ENCODE measurements around the gene FAM180A.
A peak's percentile ranks its signal among the peaks of the same experiment; 100 is the strongest.

FAM180A gene

DNA sequence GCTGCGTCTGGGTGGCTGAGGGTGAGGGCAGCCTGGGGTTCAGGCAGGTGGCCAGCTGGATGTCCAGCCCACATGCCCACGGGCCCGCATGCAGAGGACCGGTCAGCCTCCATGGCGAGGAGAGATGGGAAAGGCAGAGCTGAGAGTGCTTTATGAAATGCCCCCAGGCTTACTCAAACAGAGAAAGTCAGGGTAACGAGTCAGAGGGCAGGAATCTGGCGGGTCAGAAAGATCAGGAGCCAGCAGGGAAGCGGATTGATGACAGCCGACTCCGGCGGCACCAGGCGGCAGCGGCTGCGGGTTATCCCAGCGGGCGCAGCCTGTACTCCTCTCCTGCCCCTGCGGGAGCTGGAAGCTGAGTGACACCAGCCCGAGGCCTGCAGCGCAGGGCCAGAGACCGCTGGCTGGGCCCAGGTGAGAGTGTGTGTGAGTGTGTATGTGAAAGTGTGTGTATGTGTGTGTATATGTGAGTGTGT lies 34.0 kb downstream of the FAM180A start:
- WGBS (ENCODE audit: insufficient coverage): 98% methylated on average over 18 of the region's 20 CpGs
- Histone ChIP-seq H3K4me3 (ENCODE audit: control insufficient read depth in 1 of 7, extremely low read depth in 1 of 7, insufficient read depth in 4 of 7, low read depth in 2 of 7, low read length in 6 of 7) (no peak overlapping the region), H3K27me3 (replicated peaks in 2 of 5; ENCODE audit: control insufficient read depth in 4 of 5, insufficient read depth in 5 of 5, low read length in 4 of 5) (no peaks in the 10 kb centered on the region), H3K27ac (ENCODE audit: insufficient read depth in 1 of 2, low read depth in 1 of 2, low read length in 2 of 2, poor library complexity in 1 of 2, severe bottlenecking in 2 of 2) (no peak overlapping the region), H3K36me3 (ENCODE audit: control insufficient read depth in 4 of 4, insufficient read depth in 4 of 4, low read length in 3 of 4) (no peaks in the 10 kb centered on the region), H3K4me1 (ENCODE audit: control extremely low read depth in 1 of 4, control insufficient read depth in 4 of 4, insufficient read depth in 4 of 4, low read length in 3 of 4) (no peaks in the 10 kb centered on the region), H3K9me3 (ENCODE audit: control extremely low read depth in 1 of 5, control insufficient read depth in 4 of 5, insufficient read depth in 2 of 5, low read depth in 1 of 5, low read length in 4 of 5) (no peaks in the 10 kb centered on the region)
- ChIA-PET POLR2A (no interaction called here), CTCF (no interaction called here)
- DNase-seq: no peak

DNA sequence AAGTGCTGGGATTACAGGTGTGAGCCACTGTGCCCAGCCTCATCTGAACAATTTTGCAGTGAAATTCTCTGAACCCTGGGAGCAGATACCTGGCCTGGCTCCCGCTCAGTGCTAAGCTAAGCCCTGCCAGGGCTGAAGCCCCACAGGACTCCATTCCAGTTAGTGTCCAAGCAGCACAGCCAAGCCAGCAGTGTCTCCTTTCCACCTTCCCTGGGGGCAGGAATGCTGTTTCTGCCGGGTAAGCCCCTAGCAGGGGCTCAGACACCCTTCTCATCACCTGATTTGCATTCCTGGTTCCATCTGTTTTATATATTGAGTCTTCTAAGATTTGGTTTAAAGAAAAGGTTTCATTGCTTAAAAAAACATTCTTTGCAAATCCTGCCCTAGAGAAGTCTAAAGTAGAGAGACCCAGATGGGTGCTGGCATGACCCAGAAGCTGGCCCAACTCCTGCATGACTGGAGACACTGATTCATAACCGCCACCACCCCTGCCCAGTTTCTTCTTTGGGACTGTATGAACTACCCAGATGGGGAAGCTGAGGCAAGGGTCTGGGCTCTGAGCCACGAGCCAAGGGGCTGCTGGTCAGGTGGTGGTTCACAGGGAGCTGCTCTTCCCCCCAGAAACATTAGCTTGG lies 34.7 kb downstream of the FAM180A start:
- ChIA-PET POLR2A (no interaction called here), CTCF (no interaction called here)
- no peak for DNase-seq
- Histone ChIP-seq H3K4me3 (ENCODE audit: control insufficient read depth in 1 of 7, extremely low read depth in 1 of 7, insufficient read depth in 4 of 7, low read depth in 2 of 7, low read length in 6 of 7) (no peak overlapping the region), H3K27me3 (replicated peaks in 2 of 5; ENCODE audit: control insufficient read depth in 4 of 5, insufficient read depth in 5 of 5, low read length in 4 of 5) (no peaks in the 10 kb centered on the region), H3K4me1 (ENCODE audit: control extremely low read depth in 1 of 4, control insufficient read depth in 4 of 4, insufficient read depth in 4 of 4, low read length in 3 of 4) (no peaks in the 10 kb centered on the region), H3K9me3 (ENCODE audit: control extremely low read depth in 1 of 5, control insufficient read depth in 4 of 5, insufficient read depth in 2 of 5, low read depth in 1 of 5, low read length in 4 of 5) (no peaks in the 10 kb centered on the region), H3K27ac (ENCODE audit: insufficient read depth in 1 of 2, low read depth in 1 of 2, low read length in 2 of 2, poor library complexity in 1 of 2, severe bottlenecking in 2 of 2) (no peak overlapping the region), H3K36me3 (ENCODE audit: control insufficient read depth in 4 of 4, insufficient read depth in 4 of 4, low read length in 3 of 4) (no peaks in the 10 kb centered on the region)
- 94% methylated on average over 2 of the region's 4 CpGs for WGBS (ENCODE audit: insufficient coverage)

- Histone ChIP-seq H3K9me3 (ENCODE audit: control extremely low read depth in 1 of 5, control insufficient read depth in 4 of 5, insufficient read depth in 2 of 5, low read depth in 1 of 5, low read length in 4 of 5) (no peaks in the 10 kb centered on the region), H3K27ac (ENCODE audit: insufficient read depth in 1 of 2, low read depth in 1 of 2, low read length in 2 of 2, poor library complexity in 1 of 2, severe bottlenecking in 2 of 2) (no peak overlapping the region), H3K4me3 (ENCODE audit: control insufficient read depth in 1 of 7, extremely low read depth in 1 of 7, insufficient read depth in 4 of 7, low read depth in 2 of 7, low read length in 6 of 7) (no peak overlapping the region), H3K36me3 (ENCODE audit: control insufficient read depth in 4 of 4, insufficient read depth in 4 of 4, low read length in 3 of 4) (no peaks in the 10 kb centered on the region), H3K4me1 (ENCODE audit: control extremely low read depth in 1 of 4, control insufficient read depth in 4 of 4, insufficient read depth in 4 of 4, low read length in 3 of 4) (no peaks in the 10 kb centered on the region), H3K27me3 (replicated peaks in 2 of 5; ENCODE audit: control insufficient read depth in 4 of 5, insufficient read depth in 5 of 5, low read length in 4 of 5) (no peaks in the 10 kb centered on the region)
- WGBS (ENCODE audit: insufficient coverage): 89% methylated on average over 5 of the region's 7 CpGs
- no peak for DNase-seq
- CTCF ChIA-PET: no interaction called here
- POLR2A ChIA-PET: interaction anchor here (0.6 kb wide), 1 partner anchor 151 kb away, joined by 3 read pairs; no protein-coding TSS in a partner anchor
These were observed 35.8 kb downstream of the FAM180A start for GRCh38 chr7:135712796-135713195.

GRCh38 chr7:135712182-135712782 lies 36.3 kb downstream of the FAM180A start:
- H3K4me1 ChIP-seq (ENCODE audit: control extremely low read depth in 1 of 4, control insufficient read depth in 4 of 4, insufficient read depth in 4 of 4, low read length in 3 of 4): no peaks in the 10 kb centered on the region
- ChIA-PET CTCF (interaction anchor here (0.9 to 1.6 kb wide), 2 partner anchors 30 to 50 kb away, joined by 3 to 4 read pairs; partner anchors contain the start of gene STMP1), POLR2A (no interaction called here)
- H3K27ac ChIP-seq (ENCODE audit: insufficient read depth in 1 of 2, low read depth in 1 of 2, low read length in 2 of 2, poor library complexity in 1 of 2, severe bottlenecking in 2 of 2): no peak overlapping the region
- H3K4me3 ChIP-seq (ENCODE audit: control insufficient read depth in 1 of 7, extremely low read depth in 1 of 7, insufficient read depth in 4 of 7, low read depth in 2 of 7, low read length in 6 of 7): no peak overlapping the region
- H3K36me3 ChIP-seq (ENCODE audit: control insufficient read depth in 4 of 4, insufficient read depth in 4 of 4, low read length in 3 of 4): no peaks in the 10 kb centered on the region
- H3K27me3 ChIP-seq (replicated peaks in 2 of 5; ENCODE audit: control insufficient read depth in 4 of 5, insufficient read depth in 5 of 5, low read length in 4 of 5): no peaks in the 10 kb centered on the region
- no peak for DNase-seq
- no peaks in the 10 kb centered on the region for H3K9me3 ChIP-seq (ENCODE audit: control extremely low read depth in 1 of 5, control insufficient read depth in 4 of 5, insufficient read depth in 2 of 5, low read depth in 1 of 5, low read length in 4 of 5)
- WGBS (ENCODE audit: insufficient coverage): 79% methylated on average over 2 of the region's 4 CpGs

DNA sequence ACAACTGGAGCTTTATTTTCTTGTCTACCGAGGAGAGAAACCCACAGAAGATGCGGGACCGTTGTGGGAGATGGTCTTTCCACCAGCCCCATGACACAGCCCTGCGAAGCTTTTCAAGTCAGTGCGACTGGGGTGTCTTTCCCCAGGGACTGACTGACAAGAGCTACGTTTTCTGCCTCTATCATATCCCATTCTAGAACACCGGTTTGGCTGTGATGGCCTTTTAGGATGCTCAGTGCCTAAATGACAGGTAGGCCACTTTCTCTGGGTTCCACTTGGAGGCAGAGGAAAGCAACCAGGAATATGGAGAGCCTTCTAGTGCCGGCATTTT lies 37.5 kb downstream of the FAM180A start:
- no peak overlapping the region for H3K4me3 ChIP-seq (ENCODE audit: control insufficient read depth in 1 of 7, extremely low read depth in 1 of 7, insufficient read depth in 4 of 7, low read depth in 2 of 7, low read length in 6 of 7)
- ChIA-PET CTCF (interaction anchor here (0.6 to 1.6 kb wide), 4 partner anchors 8 to 29 kb away, joined by 3 to 4 read pairs (median 3); no protein-coding TSS in a partner anchor), POLR2A (no interaction called here)
- no peaks in the 10 kb centered on the region for H3K36me3 ChIP-seq (ENCODE audit: control insufficient read depth in 4 of 4, insufficient read depth in 4 of 4, low read length in 3 of 4)
- 68% methylated on average over 8 of the region's 8 CpGs for WGBS (ENCODE audit: insufficient coverage)
- H3K9me3 ChIP-seq (ENCODE audit: control extremely low read depth in 1 of 5, control insufficient read depth in 4 of 5, insufficient read depth in 2 of 5, low read depth in 1 of 5, low read length in 4 of 5): no peaks in the 10 kb centered on the region
- H3K4me1 ChIP-seq (ENCODE audit: control extremely low read depth in 1 of 4, control insufficient read depth in 4 of 4, insufficient read depth in 4 of 4, low read length in 3 of 4): no peaks in the 10 kb centered on the region
- no peaks in the 10 kb centered on the region for H3K27me3 ChIP-seq (replicated peaks in 2 of 5; ENCODE audit: control insufficient read depth in 4 of 5, insufficient read depth in 5 of 5, low read length in 4 of 5)
- H3K27ac ChIP-seq (ENCODE audit: insufficient read depth in 1 of 2, low read depth in 1 of 2, low read length in 2 of 2, poor library complexity in 1 of 2, severe bottlenecking in 2 of 2): no peak overlapping the region
- DNase-seq: no peak

- no peaks in the 10 kb centered on the region for H3K4me1 ChIP-seq (ENCODE audit: control extremely low read depth in 1 of 4, control insufficient read depth in 4 of 4, insufficient read depth in 4 of 4, low read length in 3 of 4)
- ChIA-PET POLR2A (no interaction called here), CTCF (interaction anchor here (0.8 to 1.6 kb wide), 3 partner anchors 9 to 29 kb away, joined by 3 to 4 read pairs (median 3); no protein-coding TSS in a partner anchor)
- H3K27ac ChIP-seq (ENCODE audit: insufficient read depth in 1 of 2, low read depth in 1 of 2, low read length in 2 of 2, poor library complexity in 1 of 2, severe bottlenecking in 2 of 2): no peak overlapping the region
- peak in 2 of 3 donors; percentile 6 for DNase-seq
- H3K36me3 ChIP-seq (ENCODE audit: control insufficient read depth in 4 of 4, insufficient read depth in 4 of 4, low read length in 3 of 4): no peaks in the 10 kb centered on the region
- H3K27me3 ChIP-seq (replicated peaks in 2 of 5; ENCODE audit: control insufficient read depth in 4 of 5, insufficient read depth in 5 of 5, low read length in 4 of 5): no peaks in the 10 kb centered on the region
- 41% methylated on average over 3 of the region's 11 CpGs for whole genome bisulfite sequencing (ENCODE audit: insufficient coverage)
- H3K4me3 ChIP-seq (ENCODE audit: control insufficient read depth in 1 of 7, extremely low read depth in 1 of 7, insufficient read depth in 4 of 7, low read depth in 2 of 7, low read length in 6 of 7): no peak overlapping the region
- H3K9me3 ChIP-seq (ENCODE audit: control extremely low read depth in 1 of 5, control insufficient read depth in 4 of 5, insufficient read depth in 2 of 5, low read depth in 1 of 5, low read length in 4 of 5): no peaks in the 10 kb centered on the region
These were observed 38.0 kb downstream of the FAM180A start for GRCh38 chr7:135710417-135711138.

DNA sequence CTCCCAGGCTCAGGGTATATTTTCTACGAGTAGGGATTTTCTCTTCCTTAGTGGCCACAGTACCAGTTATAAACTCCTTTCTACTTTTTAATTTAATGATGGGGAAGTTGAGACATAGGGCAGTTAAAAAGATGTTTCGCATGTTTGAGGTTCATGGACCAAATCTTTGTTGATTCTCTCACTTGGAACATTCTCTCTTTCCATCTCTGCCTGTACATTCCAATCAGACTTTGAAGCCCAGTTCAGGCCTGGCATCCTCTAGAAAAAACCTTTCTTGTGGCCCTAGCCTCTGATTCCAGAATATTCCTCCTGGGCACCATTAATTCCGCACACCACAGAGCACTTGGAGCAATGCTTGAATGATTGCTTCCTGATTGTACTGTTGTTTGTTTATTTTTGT lies 39.1 kb downstream of the FAM180A start:
- Histone ChIP-seq H3K27me3 (replicated peaks in 2 of 5; ENCODE audit: control insufficient read depth in 4 of 5, insufficient read depth in 5 of 5, low read length in 4 of 5) (no peaks in the 10 kb centered on the region), H3K36me3 (ENCODE audit: control insufficient read depth in 4 of 4, insufficient read depth in 4 of 4, low read length in 3 of 4) (no peaks in the 10 kb centered on the region), H3K4me1 (ENCODE audit: control extremely low read depth in 1 of 4, control insufficient read depth in 4 of 4, insufficient read depth in 4 of 4, low read length in 3 of 4) (no peaks in the 10 kb centered on the region), H3K4me3 (ENCODE audit: control insufficient read depth in 1 of 7, extremely low read depth in 1 of 7, insufficient read depth in 4 of 7, low read depth in 2 of 7, low read length in 6 of 7) (no peak overlapping the region), H3K9me3 (ENCODE audit: control extremely low read depth in 1 of 5, control insufficient read depth in 4 of 5, insufficient read depth in 2 of 5, low read depth in 1 of 5, low read length in 4 of 5) (no peaks in the 10 kb centered on the region), H3K27ac (ENCODE audit: insufficient read depth in 1 of 2, low read depth in 1 of 2, low read length in 2 of 2, poor library complexity in 1 of 2, severe bottlenecking in 2 of 2) (no peak overlapping the region)
- CTCF ChIA-PET: no interaction called here
- POLR2A ChIA-PET: no interaction called here
- no peak for DNase-seq
- no CpG with 5 or more reads among the region's 3 CpGs for WGBS (ENCODE audit: insufficient coverage)

Measured in common myeloid progenitor, CD34-positive (primary cell).